GM19099 (cell line): ENCODE results near the gene NTSR2.

Source experiments
- POLR2A ChIP-seq: IDR thresholded peaks from 3 replicates; pipeline ENCODE4 v1.6.1; 2011; ENCODE audit warnings: low read depth; ENCODE audit not compliant: insufficient read length; ENCODE audit errors: extremely low read depth

The NTSR2 gene, protein sequence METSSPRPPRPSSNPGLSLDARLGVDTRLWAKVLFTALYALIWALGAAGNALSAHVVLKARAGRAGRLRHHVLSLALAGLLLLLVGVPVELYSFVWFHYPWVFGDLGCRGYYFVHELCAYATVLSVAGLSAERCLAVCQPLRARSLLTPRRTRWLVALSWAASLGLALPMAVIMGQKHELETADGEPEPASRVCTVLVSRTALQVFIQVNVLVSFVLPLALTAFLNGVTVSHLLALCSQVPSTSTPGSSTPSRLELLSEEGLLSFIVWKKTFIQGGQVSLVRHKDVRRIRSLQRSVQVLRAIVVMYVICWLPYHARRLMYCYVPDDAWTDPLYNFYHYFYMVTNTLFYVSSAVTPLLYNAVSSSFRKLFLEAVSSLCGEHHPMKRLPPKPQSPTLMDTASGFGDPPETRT

DNA sequence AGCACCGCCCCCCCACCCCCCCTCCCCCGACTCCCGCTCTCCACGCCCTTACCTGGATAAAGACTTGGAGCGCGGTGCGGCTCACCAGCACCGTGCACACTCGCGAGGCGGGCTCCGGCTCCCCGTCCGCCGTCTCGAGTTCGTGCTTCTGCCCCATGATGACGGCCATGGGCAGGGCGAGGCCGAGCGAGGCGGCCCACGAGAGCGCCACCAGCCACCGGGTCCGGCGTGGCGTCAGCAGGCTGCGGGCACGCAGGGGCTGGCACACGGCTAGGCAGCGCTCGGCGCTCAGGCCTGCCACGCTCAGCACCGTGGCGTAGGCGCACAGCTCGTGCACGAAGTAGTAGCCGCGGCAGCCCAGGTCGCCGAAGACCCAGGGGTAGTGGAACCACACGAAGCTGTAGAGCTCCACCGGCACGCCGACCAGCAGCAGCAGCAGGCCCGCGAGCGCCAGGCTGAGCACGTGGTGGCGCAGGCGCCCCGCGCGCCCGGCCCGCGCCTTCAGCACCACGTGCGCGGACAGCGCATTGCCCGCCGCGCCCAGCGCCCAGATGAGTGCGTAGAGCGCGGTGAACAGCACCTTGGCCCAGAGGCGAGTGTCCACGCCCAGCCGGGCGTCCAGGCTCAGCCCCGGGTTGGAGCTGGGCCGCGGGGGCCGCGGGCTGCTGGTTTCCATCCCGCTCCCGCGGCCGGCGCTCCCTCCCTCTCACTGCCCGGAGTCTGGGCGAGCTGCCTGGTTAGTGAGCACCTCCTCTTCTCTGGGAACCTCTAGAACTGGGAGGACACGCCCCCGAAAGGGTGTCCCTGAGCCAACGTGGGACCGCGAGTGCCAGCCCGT is at the start of gene NTSR2:
TSS of gene NTSR2 (minus strand) at position 742 of the 838 bp plus-strand sequence. CDS start at position 676, 66 bp downstream.
- no peak for TF ChIP-seq POLR2A

DNA sequence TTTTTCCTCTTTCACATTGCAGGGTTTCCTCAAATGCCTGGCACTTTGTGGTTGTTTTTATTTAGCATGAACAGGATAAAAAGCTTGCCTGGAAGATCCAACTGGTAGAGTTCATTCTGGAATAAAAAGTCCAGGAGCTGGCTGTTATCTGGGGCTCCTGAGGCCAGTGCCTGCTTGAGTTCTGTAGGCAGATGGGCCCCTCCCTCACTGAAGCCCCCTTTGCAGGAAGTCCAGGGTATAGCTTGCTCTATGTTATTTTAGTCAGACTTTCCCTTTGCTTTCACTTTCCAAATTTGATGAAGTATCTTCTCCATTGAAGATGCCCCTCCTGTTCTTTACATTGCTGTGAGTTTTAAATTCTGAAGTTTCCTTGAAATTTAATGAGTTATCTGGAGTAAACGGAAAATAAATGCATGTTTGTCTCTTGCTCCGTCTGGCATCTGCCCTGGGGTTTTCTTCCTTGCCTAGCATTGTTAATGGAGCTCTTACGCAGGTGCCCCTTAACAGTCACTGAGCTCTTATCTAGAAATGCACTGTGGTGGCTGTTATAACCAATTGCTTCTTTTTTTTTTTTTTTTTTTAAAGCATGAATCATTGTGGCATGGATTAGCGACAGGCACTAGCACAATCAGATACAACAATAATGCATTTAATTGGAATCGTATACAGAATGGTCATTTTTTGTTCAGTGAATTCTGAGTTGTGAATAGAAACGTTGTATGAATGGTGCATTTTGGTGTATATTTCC is 49.4 kb upstream of the NTSR2 start:
- TF ChIP-seq POLR2A = no peak

DNA sequence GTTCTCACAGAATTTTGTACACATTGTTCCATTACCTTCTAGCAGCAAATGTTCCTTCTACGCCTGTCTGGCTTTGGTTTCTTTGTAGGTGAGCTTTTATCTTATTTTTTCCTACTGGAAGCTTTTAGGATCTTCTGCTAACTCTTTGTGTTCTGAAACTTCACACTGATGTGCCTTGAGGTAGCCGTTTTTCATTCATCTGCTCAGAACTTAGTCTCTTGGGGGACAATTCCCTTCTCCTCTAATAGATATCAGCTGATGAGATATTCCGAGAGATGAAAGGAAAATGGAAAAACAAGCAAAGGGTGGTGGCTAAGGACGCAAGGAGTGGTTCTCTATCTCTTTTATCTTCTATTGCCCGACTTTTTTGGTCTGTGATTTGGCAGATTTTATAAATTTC is 48.6 kb upstream of the NTSR2 start:
- TF ChIP-seq POLR2A = no peak

DNA sequence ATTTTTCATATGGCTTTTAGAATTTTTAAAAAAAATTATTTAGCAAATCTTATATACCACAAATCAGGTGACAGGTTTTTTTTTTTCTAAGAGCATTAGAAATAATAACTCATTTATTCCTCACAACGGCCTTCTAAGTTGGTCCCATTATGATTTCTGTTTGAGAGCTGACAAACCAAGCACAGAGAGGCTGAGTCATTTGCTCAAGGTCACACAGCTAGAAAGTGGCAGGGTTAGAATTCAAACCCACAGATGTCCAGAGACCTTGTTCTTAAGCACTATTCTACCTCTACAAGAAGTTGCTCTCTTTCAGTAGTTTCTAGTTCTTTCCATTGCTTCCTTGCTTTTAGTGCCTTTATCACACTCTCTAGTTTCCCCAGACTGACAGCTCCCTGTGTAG is 47.6 kb upstream of the NTSR2 start:
- TF ChIP-seq POLR2A = no peak

DNA sequence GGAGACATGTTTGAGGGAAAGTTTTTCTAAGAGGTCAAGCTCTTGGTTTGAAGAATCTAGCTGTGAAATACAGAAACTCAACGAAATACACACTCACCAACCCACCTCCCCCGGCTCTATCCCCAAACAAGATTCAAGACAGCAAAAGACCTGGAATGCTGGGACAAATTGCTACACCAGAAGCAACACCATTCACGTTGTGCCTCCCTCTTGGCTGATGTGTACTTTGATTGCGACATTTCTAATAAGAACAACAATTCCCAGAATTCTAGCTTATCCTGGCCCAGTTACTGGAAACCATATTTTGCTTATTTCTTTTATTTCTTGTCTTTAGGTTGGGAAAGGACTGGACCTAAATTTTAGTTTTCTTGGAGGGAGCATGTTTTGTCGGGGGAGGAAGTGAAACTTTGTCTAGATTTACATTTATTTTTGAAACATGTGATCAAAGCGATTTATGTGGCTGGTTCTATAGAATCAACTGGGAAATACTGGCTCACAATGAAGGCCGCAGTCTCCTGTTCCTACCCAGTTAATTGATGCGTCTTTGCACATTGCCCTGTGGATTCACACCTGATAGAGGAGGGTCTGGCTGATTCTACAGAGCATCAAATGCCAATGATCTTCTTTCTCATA is 46.8 kb upstream of the NTSR2 start:
- TF ChIP-seq POLR2A = no peak

DNA sequence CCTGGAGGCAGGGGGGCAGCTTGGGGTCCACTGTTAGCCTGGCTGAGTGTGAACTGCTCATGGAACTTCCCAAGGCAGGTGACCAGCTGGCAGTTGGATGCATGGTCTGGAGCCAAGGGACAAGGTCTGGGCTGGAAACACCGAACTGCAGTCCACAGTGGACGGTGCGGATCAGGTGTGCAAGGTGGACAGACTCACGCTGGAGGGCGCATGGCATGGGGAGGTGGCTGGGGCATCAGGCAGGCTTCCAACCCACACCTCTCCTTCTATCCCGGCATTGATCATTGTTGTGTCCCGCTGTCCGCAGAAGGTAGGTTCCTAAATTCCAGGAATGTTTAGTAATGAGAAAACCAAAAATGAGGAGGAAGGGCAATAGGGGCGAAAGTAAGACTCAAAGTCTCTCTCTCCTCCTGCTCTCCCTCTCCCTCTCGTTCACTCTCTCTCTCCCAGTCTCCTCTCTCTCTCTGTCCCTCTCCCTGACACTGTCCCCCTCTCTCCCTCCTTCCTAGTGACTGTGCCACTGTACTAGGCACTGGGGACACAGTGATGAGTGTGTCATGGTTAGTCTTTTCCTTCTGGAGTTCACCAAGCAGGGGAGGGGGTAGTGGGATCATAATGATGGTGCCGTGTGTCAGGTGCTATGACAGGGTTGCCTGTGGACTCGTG is 46.1 kb upstream of the NTSR2 start:
- TF ChIP-seq POLR2A = no peak

DNA sequence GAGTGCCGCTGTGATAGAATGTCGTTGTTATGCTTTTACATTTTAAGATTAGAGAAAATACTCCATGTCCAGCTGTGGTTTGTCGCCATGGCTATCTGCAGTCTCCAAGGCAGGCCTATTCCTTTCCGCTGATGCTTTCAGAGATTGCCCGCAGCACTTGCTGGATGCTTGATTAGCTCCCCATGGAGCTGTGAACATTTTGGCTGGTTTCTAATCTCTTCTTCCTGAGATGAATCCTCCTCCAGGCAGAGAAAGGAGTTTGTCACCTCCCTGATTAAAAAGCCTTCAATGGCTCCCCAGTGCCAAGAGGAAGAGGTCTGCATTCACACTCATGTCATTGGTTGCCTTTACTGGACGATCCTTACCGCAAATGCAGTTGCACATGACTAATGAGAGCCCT is 43.8 kb upstream of the NTSR2 start:
- no peak for TF ChIP-seq POLR2A

DNA sequence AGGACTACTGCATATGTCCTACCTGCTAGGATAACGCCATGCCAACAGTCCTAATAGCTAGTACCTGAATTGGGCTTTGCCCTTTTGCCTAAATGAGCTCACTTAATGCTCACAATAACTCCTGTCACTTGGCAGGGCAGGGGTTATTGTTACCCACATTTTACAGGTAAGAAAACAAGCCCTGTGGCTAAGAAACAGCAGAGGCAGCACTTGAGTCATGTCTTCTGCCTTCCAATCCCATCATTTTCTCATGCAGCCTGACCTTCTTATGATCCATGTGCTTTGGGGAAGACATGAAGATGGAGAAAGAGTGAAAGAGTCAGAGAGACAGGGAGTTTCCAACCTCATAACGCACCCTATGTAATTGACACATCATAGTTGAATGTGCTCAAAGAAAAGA is 42.9 kb upstream of the NTSR2 start:
- TF ChIP-seq POLR2A = no peak

DNA sequence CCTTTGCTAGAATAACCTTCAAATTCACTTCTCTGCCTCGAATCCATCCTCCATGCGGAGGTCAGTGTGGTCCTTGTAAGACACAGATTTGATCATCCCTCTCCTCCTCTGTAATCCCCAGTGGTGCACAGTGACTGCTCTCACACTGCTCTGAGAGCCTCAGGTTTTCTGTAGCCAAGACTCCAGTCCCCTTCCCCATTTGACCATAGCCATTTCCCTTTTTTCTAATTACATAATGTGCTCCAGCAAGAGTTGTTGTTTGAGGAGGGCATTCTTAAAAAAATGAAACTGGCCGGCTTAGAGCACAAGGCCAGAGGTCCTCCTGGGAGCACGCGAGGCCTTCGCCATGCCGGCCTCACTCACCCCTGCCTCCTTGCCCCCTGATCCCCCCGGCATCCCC is 41.8 kb upstream of the NTSR2 start:
- TF ChIP-seq POLR2A = no peak

DNA sequence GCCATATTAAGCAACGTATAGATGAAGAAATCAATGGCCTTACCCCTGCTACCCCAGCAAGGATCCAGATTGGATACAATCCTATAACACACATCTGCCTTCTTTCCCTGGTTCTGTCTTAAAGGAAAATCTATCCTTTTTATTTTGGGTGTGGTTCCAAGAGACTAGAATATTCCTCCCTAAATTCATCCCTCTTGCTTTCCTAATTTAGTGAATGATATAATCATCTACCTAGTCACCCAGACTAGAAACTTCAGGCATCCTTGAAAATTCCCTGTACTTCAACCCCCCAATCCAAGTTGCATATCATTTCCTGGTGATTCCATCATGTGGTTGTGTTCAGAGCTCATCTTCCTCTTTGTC is 41.3 kb upstream of the NTSR2 start:
- no peak for TF ChIP-seq POLR2A

DNA sequence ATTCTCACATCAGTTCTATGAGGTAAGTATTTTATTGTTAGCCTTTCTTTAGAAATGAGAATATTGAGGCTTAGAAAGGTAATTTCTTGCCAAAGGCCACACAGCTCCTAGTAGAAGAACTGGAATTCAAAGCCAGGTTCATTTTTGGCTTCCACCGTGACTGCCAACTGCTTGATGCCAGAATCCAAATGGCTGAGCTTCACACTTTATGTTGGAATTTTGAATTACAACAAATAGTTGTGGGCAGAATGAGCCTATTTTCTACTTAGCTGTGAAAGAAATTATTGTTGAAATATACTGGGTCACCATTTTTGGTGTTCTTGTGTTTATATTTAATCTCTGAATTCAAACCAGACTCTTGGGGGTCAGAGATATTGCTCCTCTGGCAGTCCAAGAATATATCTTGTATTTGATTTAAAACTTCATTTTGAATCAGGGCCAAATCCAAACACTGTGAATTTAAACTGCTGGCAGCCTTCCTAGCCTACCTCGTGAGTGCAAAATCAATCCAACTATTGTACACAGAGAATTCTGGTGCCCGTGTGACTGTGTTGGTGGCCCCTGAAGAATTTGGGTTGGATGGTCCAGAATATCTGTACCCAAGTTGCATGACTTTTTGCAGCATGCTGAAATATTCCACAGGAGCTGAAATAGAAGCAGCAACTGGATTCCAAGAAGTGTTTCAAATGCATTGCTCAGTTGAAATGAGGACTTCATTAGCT is 40.8 kb upstream of the NTSR2 start:
- TF ChIP-seq POLR2A = no peak

DNA sequence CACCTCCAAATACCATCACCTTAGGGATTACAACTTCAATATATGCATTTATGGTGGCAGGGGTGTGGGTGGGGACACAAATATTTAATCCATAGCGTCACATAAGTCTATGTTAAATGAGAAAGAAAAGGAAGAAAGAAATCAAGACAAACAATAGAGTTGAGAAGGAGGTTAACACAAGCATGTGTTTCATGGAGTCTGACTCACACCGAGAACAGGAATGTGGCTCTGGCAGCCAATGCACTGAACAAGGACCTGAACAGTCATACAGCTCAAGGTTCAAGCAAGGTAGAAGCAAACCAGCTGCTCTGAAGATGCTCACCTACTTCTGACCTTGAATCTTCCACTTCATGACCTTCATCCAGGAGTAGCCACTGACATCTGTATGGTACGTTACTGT is 40.2 kb upstream of the NTSR2 start:
- no peak for TF ChIP-seq POLR2A

DNA sequence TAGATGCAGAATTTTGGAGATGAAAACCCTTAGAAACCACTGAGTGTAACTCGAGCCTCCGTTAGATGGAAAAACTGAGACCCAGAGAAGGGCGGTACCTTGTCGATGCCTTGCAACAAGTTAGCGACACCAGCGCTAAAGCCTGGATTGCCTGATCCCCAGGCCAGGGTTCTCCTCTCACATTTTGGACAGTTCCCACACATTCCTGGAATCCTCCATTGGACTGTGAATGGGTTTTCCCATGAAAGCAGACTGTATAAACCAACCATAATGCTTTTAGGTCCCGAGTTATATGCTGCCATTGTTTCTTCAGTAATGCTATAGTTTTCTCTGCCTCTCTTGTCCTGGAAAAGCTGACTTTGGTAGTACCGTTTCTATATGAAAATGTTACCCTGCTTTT is 39.3 kb upstream of the NTSR2 start:
- TF ChIP-seq POLR2A = no peak

DNA sequence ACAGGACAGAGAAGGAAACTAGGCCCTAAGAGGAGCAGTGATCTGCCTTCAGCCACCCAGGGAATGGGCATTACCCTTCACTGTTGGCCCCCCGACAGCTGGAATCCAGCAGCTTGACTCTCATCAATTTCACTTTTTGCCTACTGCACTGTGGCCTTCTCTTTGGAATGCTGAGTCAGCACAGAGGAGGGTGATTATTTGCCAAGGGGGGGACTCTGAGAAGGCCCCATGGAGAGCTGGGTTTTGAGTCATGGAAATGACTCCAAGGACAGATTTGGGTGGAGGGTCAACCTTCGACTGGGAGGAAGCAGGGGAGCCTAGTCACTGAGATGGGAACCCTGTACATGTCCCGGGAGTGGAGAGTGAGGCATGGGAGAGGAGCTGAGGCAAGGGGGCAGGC is 38.1 kb upstream of the NTSR2 start:
- TF ChIP-seq POLR2A = no peak

DNA sequence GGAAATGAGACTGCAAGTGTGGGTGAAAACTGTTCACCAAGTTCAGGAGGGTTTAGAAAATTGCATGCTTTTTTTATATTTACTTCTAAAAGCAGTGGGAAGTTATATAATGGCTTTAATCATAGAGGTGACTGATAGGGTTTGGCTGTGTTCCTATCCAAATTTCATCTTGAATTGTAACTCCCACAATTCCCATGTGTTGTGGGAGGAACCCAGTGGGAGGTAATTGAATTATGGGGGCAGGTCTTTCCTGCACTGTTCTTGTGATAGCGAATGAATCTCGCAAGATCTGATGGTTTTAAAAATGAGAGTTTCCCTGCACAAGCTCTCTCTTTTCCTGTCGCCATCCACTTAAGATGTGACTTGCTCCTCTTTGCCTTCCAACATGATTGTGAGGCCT is 35.7 kb upstream of the NTSR2 start:
- no peak for TF ChIP-seq POLR2A

DNA sequence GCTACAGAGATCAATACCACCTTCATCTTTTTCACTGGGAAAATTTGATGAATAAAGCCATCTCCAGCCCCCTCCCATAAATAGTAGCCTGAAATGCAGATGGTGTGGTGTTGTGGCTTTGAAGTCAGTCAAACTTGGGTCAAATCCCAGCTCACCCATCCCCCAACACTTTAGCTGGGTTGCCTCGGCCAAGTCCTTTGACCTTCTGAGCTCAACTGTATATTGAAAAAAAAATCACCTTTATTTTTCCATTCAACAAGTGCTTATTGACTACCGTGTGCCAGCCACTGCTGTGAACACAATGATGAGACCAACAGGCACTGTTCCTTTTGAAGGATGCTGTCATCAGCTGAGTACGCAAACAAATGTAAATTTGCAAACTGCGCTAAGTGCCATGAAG is 35.1 kb upstream of the NTSR2 start:
- no peak for TF ChIP-seq POLR2A
